Measurements from ENCODE around the gene LYZL1.
"Not testable (repeated sequence)": the region's sequence is repeated elsewhere in the genome, so short reads cannot be mapped to it uniquely, and the experiment has no call there.

The LYZL1 gene

DNA sequence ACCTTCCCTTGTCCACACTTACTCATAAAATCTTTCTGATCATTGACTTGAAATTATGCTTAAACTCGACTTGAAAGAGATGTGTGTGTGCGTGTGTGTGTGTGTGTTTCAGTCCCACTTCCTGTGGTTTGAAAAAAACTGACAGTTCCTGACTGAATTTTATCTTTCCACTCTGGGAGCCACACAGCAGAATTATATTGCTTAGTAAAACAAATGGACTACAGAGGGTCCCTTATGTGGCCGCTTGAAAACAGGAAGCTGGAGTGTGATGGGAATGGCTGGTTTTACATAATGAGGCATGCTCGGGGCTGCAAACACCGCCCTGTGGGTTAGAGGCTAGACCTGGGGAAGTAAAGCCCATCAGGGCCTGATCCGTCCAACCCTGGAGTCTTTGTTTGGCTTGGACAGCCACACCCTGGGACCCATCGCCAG lies 54.8 kb downstream of the LYZL1 start:
- no peak for DNase-seq

DNA sequence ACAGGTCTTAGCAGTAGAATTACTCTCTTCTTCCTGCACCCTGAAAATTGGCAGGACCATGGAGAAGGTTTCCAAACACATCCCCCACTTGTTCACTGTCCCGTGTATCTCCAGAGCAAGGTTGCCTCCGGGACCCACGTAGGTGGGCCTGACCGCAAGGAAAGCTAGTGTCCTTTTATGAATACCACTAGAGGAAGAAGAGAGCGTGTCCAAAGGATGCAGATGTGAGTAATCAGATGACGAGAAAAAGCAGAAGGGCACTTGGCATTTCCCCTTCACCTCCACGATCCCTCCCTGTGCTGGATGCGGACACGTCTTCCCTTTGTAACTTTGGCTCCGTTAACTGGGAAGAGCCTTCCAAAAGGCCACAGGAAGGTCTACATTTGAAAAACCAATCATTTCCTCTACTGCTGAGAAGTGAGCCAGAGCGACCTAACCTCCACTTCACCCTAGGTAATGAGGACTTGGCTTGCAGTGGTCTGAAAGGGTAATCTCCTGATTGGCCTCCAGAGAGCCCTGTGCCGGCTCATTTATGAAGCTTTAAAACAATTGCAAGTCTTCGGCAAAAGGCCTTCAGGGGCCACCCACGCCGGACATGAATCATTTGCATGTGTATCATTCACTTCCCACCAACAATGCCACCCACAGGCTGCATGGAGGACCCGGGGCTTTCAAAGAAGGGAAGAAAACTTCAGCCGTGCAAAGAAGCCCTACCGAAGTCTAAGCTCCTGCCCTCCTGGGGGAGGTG lies 55.4 kb downstream of the LYZL1 start:
- no peak for DNase-seq

DNA sequence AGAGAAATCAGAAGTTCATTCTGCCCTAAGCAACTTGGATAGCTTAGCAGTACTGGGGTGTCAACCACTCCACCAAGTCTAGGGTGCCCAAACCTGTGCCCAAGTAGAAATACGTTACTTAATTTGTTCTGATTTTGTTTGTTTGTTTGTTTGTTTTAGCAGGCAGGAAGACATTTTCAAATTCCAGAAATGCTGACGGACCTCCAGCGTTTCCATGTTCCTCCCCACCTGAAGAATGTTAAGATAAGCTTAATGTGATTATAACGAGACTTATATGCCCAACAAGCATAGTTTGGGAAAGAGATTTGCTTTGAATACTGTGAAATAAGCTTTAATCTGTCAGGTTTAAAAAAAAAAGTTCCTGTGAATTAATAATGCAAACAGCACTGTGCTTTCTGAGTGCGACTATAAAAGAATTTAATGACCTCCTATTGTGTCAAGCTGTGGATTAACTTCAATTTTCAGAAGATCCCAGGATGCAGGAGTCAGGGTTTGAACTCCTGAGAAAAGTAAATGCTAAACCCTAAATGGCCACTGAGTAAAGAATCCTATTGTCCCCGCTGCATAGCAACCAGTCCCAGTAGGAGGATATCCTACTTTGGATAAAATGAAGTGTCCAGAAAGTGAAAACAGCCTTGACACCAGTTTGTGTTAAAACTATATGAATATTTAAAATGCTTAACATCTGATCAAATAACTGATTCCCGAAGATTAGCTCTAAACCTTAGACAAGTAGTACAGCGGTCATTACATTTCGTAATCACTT lies 56.5 kb downstream of the LYZL1 start:
- no peak for DNase-seq

DNA sequence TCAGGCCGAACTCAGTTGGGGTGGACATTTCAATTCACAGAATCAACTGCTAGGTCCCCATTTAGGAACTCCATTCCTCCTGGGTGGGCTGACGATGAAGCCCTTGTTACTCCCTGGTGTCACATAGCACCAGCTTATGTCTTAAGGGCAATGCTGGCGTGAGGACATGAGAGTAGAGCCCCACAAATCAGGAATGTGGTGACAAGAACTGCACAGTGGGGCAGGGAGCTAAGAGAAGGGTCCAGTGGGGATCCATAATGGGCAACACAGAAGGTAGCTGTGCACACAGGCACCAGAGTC lies 57.0 kb downstream of the LYZL1 start:
- DNase-seq, result no peak

DNA sequence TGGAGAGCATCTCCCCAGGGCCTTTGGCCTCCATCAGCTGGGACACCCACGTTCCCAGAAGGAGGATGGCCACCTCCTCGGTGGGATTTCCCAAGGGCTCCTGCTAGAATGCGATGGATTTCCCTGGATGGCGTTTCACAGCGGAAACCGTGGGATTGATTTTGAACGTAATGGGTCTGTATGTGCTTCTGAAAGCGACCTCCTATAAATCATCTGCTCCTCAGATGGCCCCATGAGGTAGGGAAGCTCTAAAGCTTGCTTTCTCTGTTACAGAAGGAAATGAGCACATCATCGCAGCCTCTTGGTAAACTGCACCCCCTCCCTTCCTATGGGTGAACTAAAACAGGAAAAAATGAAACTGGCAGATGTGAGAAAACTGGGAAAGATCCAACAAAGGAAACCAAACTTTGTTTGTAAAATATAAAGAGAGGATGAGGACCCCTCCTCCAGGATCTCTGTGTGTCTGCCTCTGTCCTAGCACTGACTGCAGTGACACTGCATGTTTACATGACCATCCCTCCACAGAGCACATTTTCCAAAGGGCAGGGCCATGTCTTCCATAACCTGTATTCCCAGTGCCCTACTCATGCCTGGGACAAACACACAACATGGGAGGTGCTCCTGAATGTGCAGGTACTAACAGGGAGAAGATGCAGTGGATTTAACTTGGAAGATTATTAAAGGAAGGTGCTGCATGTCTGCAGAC lies 57.6 kb downstream of the LYZL1 start:
- DNase-seq, result no peak

DNA sequence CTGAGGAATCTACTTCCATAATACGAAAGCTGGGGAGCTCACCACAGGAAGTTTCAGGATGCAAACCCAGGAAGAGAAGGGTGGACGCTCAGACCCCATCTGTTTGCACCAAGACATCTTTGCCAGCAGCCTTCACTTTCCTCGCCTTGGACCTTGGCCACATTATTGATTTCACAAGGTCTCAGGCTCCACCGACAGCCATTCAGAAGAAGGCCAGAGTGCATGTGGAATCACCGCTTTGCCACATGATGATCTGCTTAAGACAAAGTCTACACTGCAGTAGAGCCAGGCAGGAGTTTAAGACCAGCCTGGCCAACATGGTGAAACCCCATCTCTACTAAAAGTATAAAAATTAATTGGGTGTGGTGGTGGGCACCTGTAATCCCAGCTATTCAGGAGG lies 60.0 kb downstream of the LYZL1 start:
- no peak for DNase-seq

DNA sequence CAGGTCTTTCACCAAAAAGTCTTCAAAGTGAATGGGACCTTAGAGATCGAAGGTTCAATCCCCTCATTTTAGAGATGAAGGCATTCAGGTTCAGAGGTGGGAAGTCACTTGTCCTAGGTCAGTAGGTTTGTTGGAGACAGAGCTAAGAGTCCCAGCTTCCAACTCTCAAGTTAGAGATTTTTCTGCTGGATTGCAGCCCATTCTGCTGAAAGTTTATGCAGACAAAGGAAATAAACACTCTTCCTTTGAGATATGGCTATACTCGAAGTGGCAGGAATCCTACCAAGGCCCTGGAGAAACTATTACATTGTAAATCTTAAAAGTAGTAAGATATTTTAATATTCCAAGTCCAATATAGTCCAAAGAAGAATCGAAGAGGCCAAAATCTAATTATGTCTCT lies 64.4 kb downstream of the LYZL1 start:
- no peak for DNase-seq

DNA sequence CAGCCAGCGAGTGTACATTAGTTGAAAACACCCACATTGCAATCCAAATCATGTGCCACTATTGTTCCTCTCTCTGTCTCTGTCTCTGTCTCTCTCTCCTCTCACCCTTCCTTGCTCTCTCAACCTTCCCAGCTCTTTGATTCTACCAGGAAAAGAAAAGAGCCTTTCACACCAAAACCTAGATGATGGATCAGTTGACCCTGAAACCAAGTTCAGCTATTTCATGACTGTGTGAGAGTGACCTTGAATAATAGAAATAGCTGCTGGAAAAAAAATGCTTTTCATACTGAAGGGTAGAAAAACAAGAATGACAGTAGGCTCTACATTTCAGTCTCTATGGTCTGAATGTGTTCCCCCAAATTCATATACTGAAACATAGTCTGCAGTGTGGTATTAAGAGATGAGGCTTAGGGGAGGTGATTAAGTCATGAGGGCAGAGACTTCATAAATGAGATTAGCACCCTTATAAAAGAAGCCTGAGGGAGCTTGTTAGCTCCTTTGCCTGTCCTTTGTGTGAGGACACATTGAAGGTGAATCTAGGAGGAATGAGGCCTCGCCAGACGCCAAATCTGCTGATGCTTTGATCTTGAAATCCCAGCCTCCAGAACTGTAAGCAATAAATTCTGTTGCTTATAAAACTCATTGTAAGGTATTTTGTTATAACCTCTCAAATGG lies 65.2 kb downstream of the LYZL1 start:
- DNase-seq, result no peak

DNA sequence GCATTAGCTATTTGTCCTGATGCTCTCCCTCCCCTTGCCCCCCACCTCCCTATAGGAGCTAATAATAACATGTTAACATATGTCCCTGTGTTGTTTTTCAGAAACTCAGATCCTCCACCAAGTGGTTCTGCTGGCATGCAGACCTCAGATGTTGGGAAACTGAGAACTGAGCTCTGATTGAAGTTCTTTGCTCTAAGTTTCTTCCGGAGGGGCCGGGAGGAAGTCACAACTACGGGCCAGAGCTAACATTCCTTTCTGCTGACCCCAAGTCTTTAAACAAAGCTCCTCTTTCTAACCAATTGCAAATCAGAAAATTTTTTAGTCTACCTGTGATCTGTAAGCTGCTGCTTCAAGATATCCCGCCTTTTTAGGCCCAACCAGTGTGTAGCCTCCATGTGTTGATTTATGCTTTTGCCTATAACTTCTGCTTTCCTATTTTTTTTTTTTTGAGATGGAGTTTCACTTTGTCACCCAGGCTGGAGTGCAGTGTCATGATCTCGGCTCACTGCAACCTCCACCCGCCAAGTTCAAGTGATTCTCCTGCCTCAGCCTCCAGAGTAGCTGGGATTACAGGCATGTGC lies 66.6 kb downstream of the LYZL1 start:
- DNase-seq, result no peak

DNA sequence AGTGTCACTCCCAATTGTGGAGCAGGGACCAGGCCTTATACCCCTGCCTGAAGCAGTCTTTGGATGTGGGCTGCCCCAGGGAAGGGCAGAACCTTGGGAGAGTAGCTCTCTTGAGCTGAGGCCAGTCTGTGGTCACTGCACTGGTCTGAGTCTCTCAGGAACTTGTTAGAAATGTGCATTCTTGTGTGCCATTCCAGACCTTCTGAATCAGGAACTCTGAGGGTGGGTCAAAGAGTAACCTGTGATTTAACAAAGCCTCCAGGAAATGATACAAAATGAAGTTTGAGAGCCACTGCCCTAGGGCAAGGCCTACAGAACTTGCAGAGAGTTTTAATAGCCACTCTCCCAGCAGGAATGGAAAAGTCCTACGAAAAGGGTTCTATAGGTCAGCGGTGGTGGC lies 68.1 kb downstream of the LYZL1 start:
- DNase-seq, result no peak

DNA sequence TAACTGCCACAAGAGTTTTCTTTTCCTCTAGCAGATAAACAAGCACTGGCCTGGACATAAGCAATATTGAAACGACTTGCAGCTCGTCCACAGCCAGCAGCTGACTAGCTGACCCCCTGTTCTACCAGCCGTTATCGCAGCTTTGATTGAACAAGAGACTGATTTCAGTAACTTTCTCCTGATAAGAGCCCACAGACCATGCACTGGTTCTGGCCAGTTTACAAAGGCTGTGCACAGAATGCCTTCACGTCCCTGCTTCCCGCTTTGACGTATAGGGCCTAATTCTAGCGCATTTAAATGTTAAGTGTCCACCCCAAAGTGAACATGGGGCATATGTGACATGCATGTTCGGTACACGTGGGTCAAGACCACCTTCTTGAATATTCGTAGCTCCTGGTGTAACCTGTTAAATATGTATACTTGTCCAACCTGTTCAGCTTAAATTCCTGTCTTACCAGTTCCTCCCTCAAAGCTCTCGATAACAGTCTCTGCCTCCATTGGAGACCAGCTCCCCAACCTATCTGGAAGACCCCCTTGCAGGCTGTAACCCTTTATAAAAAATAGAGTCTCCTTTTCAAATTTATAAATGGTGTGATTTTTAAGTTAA lies 69.2 kb downstream of the LYZL1 start:
- DNase-seq, result no peak

DNA sequence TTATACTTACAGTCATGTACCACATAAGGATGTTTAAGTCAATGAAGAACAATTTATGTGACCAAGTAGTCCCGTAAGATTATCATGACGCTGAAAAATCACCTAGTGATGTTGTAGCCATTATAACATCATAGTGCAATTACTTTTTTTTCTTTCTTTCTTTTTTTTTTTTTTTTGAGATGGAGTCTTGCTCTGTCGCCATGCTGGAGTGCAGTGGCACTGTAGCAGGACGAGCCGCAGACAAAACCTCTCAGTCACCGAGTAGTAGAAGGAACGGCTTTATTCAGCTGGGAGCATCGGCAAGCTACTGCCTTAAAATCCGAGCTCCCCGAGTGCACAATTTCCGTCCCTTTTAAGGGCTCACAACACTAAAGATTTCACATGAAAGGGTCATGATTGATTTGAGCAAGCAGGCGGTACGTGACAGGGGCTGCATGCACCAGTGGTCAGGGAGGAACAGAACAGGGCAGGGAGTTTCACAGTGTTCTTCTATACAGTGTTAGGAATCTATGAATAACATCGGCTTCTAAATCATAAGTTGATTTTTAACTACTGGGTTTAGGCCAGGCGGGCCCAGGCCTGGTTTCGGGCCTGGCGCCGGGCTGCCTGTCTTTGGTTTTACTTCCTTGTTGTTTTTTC lies 71.5 kb downstream of the LYZL1 start:
- DNase-seq, result not testable (repeated sequence)

Measured in CD4-positive, alpha-beta T cell treated with Interleukin-12 subunit alpha and Interleukin-12 subunit beta, for 1 hour (primary cell).